GM18909 (cell line): ENCODE measurements around the gene CMSS1.
"Not testable (repeated sequence)": the region's sequence is repeated elsewhere in the genome, so short reads cannot be mapped to it uniquely, and the experiment has no call there.

ENCODE experiments used
- ATAC-seq: cut with Tn5 transposase; IDR thresholded peaks from one replicate; pipeline ENCODE4 v1.9.1; 2021; ENCODE audit warnings: mild to moderate bottlenecking; ENCODE audit not compliant: unreplicated experiment, poor library complexity

The CMSS1 gene

GRCh38 chr3:100228247-100228646 lies 410.6 kb downstream of the CMSS1 start:
- no peak for ATAC-seq

GRCh38 chr3:100229188-100229587 lies 411.5 kb downstream of the CMSS1 start:
- ATAC-seq = not testable (repeated sequence)

DNA sequence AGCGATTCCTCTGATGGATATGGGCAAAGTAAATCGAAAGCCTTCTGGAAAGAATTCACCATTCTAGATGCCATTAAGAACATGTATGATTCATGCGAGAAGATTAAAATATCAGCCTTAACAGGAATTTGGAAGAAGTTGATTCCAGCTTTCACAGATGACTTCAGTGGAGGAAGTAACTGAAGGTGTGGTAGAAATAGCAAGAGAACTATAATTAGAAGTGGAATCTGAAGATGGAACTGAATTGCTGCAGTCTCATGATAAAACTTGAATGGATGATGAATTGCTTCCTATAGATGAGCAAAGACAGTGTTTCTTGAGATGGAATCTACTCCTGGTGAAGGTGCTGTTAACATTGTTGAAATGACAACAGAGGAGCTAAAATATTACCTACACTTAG lies 413.0 kb downstream of the CMSS1 start:
- ATAC-seq = no peak
